ENCODE results near the gene DDAH1. TPM values are rescaled to one million over a fixed set of nuclear protein-coding genes. Genes with fewer than 3 reads are reported as not detected.

DDAH1 gene
- total RNA-seq, 1 experiment from 2014 or later, result 22.8 TPM

- TF ChIP-seq ZNF425 (CRISPR knock-in tag; conservative IDR thresholded peaks at IDR 0.05) (no peak), ATF2 (CRISPR knock-in tag; IDR thresholded peaks at IDR 0.05; ENCODE audit: borderline replicate concordance, low read depth) (no peak), CTCF (IDR thresholded peaks at IDR 0.05) (no peak)
These were observed 149.2 kb downstream of the DDAH1 start (continued) for GRCh38 chr1:85315789-85316188.

- ChIA-PET POLR2A (no interaction called here), CTCF (interaction anchor here (1.2 kb wide), 1 partner anchor 188 kb away, joined by 4 read pairs; no protein-coding TSS in a partner anchor)
- no peak overlapping the region for H3K27ac Mint-ChIP-seq
- no peak overlapping the region for H3K4me3 Mint-ChIP-seq
- TF ChIP-seq ZBTB21 (CRISPR knock-in tag; IDR thresholded peaks at IDR 0.05; ENCODE audit: borderline replicate concordance), result no peak
- DNase-seq (ENCODE audit: low spot score) (no peak), ATAC-seq (no peak)
- peaks cover 6% of the 10 kb centered on the region; the same call in 1 of the 2 replicates for H3K4me1 Mint-ChIP-seq
- no peaks in the 10 kb centered on the region for H3K36me3 Mint-ChIP-seq
- no peaks in the 10 kb centered on the region for H3K9me3 Mint-ChIP-seq
- no peaks in the 10 kb centered on the region for H3K27me3 Mint-ChIP-seq (ENCODE audit: low read depth)
These were observed 150.2 kb downstream of the DDAH1 start for GRCh38 chr1:85314726-85315125.

GRCh38 chr1:85313888-85314696 is 150.9 kb downstream of the DDAH1 start:
- no peak for DNase-seq (ENCODE audit: low spot score)
- Mint-ChIP-seq H3K27me3 (ENCODE audit: low read depth) (no peaks in the 10 kb centered on the region), H3K4me1 (peaks cover 10% of the 10 kb centered on the region; the same call in 1 of the 2 replicates), H3K36me3 (no peaks in the 10 kb centered on the region), H3K27ac (no peak overlapping the region), H3K9me3 (no peaks in the 10 kb centered on the region), H3K4me3 (no peak overlapping the region)
- no peak for ATAC-seq
- TF ChIP-seq GABPB1 (CRISPR knock-in tag; IDR thresholded peaks at IDR 0.05) (no peak), ZBTB43 (CRISPR knock-in tag; IDR thresholded peaks at IDR 0.05) (no peak), SP1 (CRISPR knock-in tag; conservative IDR thresholded peaks at IDR 0.05) (no peak), KAT7 (CRISPR knock-in tag; IDR thresholded peaks at IDR 0.05; ENCODE audit: borderline replicate concordance) (no peak), CTCF (IDR thresholded peaks at IDR 0.05) (no peak)
- CTCF ChIA-PET, result no interaction called here
- POLR2A ChIA-PET, result no interaction called here

- ChIA-PET CTCF (no interaction called here), POLR2A (no interaction called here)
- TF ChIP-seq NFE2L1 (CRISPR knock-in tag; IDR thresholded peaks at IDR 0.05) (no peak), AFF4 (CRISPR knock-in tag; IDR thresholded peaks at IDR 0.05; ENCODE audit: borderline replicate concordance) (no peak), CBFB (CRISPR knock-in tag; IDR thresholded peaks at IDR 0.05; ENCODE audit: low read depth) (no peak), ZNF423 (CRISPR knock-in tag; IDR thresholded peaks at IDR 0.05) (no peak)
- H3K27me3 Mint-ChIP-seq (ENCODE audit: low read depth), result no peaks in the 10 kb centered on the region
- DNase-seq (ENCODE audit: low spot score), result no peak
- H3K27ac Mint-ChIP-seq, result peak overlapping the region; percentile 38; the same call in 1 of the 2 replicates
- no peak overlapping the region for H3K4me3 Mint-ChIP-seq
- no peaks in the 10 kb centered on the region for H3K36me3 Mint-ChIP-seq
- H3K9me3 Mint-ChIP-seq, result no peaks in the 10 kb centered on the region
- H3K4me1 Mint-ChIP-seq, result peaks cover 23% of the 10 kb centered on the region
- ATAC-seq, result no peak
These were observed 153.1 kb downstream of the DDAH1 start for GRCh38 chr1:85311818-85312217.

All from WTC11 (cell line).